Esophagus muscularis mucosa (tissue), 4 donors: ENCODE results near the gene FETUB. TPM values are rescaled to one million over a fixed set of nuclear protein-coding genes. Genes with fewer than 3 reads are reported as not detected.
"Not testable (repeated sequence)": the region's sequence is repeated elsewhere in the genome, so short reads cannot be mapped to it uniquely, and the experiment has no call there.

Experiments used
- DNase-seq: peaks from one replicate; pipeline ENCODE4 v3.0.0-alpha.2; 2017; ENCODE audit errors: extremely low spot score
- H3K27ac ChIP-seq, 4 donors: fragments of 200-600 bp; sonication (generic); replicated peaks in 1 of 4; 1 replicate in 3 of 4; 2 replicates in 1 of 4; pipeline ENCODE4 v1.5.1; 2016 to 2019; ENCODE audit warnings: mild to moderate bottlenecking in 1 of 4
- H3K27me3 ChIP-seq, 4 donors: fragments of 200-600 bp; sonication (generic); one replicate each; pipeline versions ENCODE4 v1.5.1 to v1.6.0; 2016 to 2019
- H3K36me3 ChIP-seq, 4 donors: fragments of 200-600 bp; sonication (generic); one replicate each; pipeline ENCODE4 v1.5.1; 2016 to 2019
- H3K4me1 ChIP-seq, 4 donors: fragments of 200-600 bp; sonication (generic); one replicate each; pipeline ENCODE4 v1.5.1; 2016 to 2019
- H3K4me3 ChIP-seq, 4 donors: fragments of 200-600 bp; sonication (generic); 1 replicate in 2 of 4; 2 replicates in 2 of 4; pipeline ENCODE4 v1.5.1; 2016 to 2019; ENCODE audit warnings: mild to moderate bottlenecking in 4 of 4, moderate library complexity in 1 of 4
- H3K9me3 ChIP-seq, 4 donors: fragments of 200-600 bp; sonication (generic); 1 replicate in 3 of 4; 2 replicates in 1 of 4; pipeline ENCODE4 v1.5.1; 2016 to 2019
- EP300 ChIP-seq: sonication (generic); formaldehyde crosslinking; IDR thresholded peaks from one replicate; pipeline ENCODE4 v1.6.1; 2017; ENCODE audit warnings: antibody characterized with exemption
- POLR2A ChIP-seq: fragments of 450-650 bp; IDR thresholded peaks from one replicate; pipeline ENCODE4 v1.6.1; 2017; ENCODE audit warnings: antibody characterized with exemption, moderate library complexity, mild to moderate bottlenecking, low read depth
- POLR2AphosphoS5 ChIP-seq, 2 donors: sonication (generic); formaldehyde crosslinking; IDR thresholded peaks; one replicate each; pipeline ENCODE4 v1.6.1; 2017; ENCODE audit warnings: antibody characterized with exemption in 2 of 2
- WGBS: methylation state at CpG from one replicate; pipeline ENCODE4 v1.1.5; 2018; 5-methylcytosine and 5-hydroxymethylcytosine counted together
- intact Hi-C: fragments of 100-400 bp; cut with DNase I; formaldehyde crosslinking; loops from one replicate; pipeline ENCODE4 v1.15.1; 2023
- small RNA-seq, 3 donors: library from RNA; depleted of rRNA; stranded (forward); fragments of <200 nt; gene quantifications; one replicate each; pipeline ENCODE3, GENCODE V24; 2016
- total RNA-seq, 4 donors: library from RNA; depleted of rRNA; stranded (reverse); fragments of >200 nt; gene quantifications; one replicate each; pipeline versions ENCODE4 v1.1.0 to v1.2.1, GENCODE V29; 2016
- TF ChIP-seq, protein P1 (sequence below), 3 experiments: fragments of 200-600 bp in 2 of 3; fragments of 450-650 bp in 1 of 3; sonication (generic) in 2 of 3; IDR thresholded peaks; one replicate each; pipeline ENCODE4 v1.5.1; 2017 to 2019; ENCODE audit warnings: antibody characterized with exemption in 3 of 3, mild to moderate bottlenecking in 2 of 3, moderate library complexity in 1 of 3

Gene FETUB
- total RNA-seq, 4 donors from 2014 or later: not detected

DNA sequence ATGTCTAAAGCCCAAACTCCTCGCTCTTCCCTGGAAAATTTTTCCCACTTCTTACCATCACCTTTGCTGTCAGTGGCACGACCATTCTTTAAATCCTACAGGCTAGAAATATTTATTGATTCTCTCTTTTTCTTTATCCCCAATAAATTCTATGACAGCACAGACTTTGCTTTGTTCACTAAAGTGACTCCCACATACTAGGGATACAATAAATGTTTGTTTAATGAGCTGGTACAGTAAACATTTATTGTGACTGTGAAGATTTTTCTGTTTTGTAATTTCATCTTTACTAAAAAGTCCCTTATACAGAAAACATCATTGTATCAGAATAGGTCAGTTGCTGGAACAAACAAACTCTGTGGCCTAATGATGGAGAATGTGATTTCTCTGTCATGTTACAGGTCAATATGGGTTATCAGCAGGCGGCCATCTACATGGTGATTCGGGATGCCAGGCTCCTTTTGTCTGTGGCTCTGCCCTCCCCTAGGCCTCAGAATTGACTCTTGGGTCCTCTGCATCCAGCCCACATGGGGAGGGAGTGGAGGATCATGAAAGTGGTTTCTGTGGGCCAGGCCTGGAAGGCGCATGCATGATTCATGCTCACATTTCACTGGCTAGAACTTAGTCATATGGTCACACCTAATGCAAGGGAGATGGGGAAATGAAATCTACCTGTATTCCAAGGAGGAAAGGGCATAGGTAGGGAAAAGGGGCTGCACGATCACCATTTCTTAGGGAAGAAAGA lies 54.3 kb downstream of the FETUB start:
- Histone ChIP-seq H3K4me1 (no peaks in the 10 kb centered on the region), H3K27ac (no peak overlapping the region), H3K36me3 (no peaks in the 10 kb centered on the region), H3K9me3 (no peaks in the 10 kb centered on the region), H3K27me3 (no peaks in the 10 kb centered on the region), H3K4me3 (no peak overlapping the region)
- no peak for DNase-seq
- intact Hi-C loops: no loop called here
- TF ChIP-seq POLR2A (no peak), POLR2AphosphoS5 (IDR thresholded peaks at IDR 0.05) (no peak), EP300 (no peak)
- TF ChIP-seq, protein P1, sequence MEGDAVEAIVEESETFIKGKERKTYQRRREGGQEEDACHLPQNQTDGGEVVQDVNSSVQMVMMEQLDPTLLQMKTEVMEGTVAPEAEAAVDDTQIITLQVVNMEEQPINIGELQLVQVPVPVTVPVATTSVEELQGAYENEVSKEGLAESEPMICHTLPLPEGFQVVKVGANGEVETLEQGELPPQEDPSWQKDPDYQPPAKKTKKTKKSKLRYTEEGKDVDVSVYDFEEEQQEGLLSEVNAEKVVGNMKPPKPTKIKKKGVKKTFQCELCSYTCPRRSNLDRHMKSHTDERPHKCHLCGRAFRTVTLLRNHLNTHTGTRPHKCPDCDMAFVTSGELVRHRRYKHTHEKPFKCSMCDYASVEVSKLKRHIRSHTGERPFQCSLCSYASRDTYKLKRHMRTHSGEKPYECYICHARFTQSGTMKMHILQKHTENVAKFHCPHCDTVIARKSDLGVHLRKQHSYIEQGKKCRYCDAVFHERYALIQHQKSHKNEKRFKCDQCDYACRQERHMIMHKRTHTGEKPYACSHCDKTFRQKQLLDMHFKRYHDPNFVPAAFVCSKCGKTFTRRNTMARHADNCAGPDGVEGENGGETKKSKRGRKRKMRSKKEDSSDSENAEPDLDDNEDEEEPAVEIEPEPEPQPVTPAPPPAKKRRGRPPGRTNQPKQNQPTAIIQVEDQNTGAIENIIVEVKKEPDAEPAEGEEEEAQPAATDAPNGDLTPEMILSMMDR (IDR thresholded peaks at IDR 0.05): no peak
- WGBS: 77% methylated on average over 6 of the region's 6 CpGs

DNA sequence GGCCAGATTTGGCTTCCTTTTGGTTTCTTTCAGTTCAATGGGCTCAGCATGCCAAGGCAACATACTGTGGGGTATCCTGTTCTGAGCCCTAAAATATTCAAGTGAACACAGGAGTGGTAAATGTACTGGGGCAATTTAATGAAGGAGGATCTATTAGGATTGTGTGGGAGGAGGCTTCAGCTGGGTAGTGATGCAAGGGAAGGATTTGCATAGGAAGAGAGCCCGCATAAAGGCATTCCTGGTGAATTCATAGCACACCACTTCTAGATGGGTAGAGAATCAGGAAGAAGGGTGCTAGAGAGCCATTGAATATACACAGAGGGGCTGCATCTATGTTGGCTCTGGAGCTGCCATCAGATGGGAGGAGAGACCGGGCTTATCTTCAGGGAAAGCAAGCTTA lies 56.3 kb downstream of the FETUB start:
- TF ChIP-seq EP300: no peak

DNA sequence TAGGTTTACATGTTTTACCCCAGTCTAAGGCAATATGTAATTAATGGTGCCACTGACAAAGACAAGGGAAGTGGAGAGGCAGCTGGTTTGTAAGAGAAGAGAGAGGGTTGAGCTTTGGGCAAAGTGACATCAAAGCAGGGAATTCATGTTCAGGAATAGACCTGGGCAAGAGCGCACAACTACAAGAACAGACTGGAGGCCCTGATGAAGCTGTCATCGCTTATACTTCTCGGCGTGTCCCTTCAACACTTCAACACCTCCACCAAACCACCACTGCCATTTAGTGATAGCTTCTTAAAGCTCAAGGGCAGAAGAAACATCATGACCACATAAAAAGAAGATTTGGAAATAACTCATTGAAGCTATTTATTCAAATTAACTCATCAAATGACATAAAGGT lies 57.3 kb downstream of the FETUB start:
- Histone ChIP-seq H3K9me3 (no peaks in the 10 kb centered on the region), H3K27me3 (no peaks in the 10 kb centered on the region), H3K36me3 (no peaks in the 10 kb centered on the region), H3K4me3 (no peak overlapping the region), H3K4me1 (peaks cover 0 to 3% (median 0%) of the 10 kb centered on the region in 4 donors), H3K27ac (no peak overlapping the region)
- TF ChIP-seq POLR2AphosphoS5 (IDR thresholded peaks at IDR 0.05) (no peak), EP300 (no peak), POLR2A (no peak)
- TF ChIP-seq, protein P1 (IDR thresholded peaks at IDR 0.05): no peak
- 96% methylated on average over 4 of the region's 4 CpGs for WGBS
- intact Hi-C loops: no loop called here
- no peak for DNase-seq

More for the DNA sequence above, 56.3 kb downstream of the FETUB start:
- intact Hi-C loops: no loop called here
- H3K27me3 ChIP-seq: no peaks in the 10 kb centered on the region
- H3K4me3 ChIP-seq: no peak overlapping the region
- H3K27ac ChIP-seq: no peak overlapping the region
- no peak for DNase-seq
- no peaks in the 10 kb centered on the region for H3K36me3 ChIP-seq
- H3K4me1 ChIP-seq: peaks cover 0 to 3% (median 0%) of the 10 kb centered on the region in 4 donors
- no peaks in the 10 kb centered on the region for H3K9me3 ChIP-seq
- WGBS: 97% methylated on average over 2 of the region's 2 CpGs

DNA sequence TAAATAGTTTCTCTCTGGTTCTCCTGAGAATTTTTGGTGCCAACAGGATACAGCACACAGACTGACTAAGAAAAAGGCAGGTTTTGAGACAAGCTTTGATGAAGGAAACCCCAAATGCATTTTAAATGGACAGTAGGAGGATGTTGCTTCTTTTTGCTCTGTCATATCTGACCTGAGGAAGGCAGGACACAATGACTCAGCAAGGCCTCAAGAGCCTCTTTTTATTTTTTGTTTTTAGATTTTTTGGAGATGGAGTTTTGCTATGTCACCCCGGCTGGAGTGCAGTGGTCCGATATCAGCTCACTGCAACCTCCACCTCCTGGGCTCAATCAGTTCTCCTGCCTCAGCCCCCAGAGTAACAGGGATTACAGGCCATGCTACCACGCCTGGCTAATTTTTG lies 60.1 kb downstream of the FETUB start:
- Histone ChIP-seq H3K9me3 (no peaks in the 10 kb centered on the region), H3K27me3 (no peaks in the 10 kb centered on the region), H3K4me1 (peaks cover 0 to 3% (median 0%) of the 10 kb centered on the region in 4 donors), H3K27ac (no peak overlapping the region), H3K4me3 (no peak overlapping the region), H3K36me3 (no peaks in the 10 kb centered on the region)
- intact Hi-C loops: no loop called here
- 86% methylated on average over 3 of the region's 3 CpGs for WGBS
- no peak for DNase-seq
- TF ChIP-seq, protein P1 (IDR thresholded peaks at IDR 0.05): no peak
- no peak for TF ChIP-seq POLR2A
- no peak for TF ChIP-seq POLR2AphosphoS5 (IDR thresholded peaks at IDR 0.05)
- no peak for TF ChIP-seq EP300

DNA sequence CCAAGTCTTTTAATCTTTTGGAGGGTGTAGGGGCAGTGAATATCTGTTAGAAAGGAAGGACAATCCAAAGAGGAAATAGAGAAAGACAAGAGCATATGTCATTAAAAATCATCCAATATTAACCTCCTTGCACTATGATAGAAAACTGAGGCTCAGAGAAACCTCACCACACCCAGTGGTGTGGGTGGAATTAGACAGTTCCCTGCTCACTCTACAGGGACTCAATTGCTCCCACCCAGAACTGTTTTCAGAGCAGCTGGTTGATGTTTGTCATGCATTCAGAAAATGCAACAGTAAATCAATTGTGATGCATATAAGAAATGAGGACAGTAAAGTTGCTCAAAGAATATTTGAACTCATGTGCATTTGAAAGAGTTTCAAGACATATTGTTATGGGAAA lies 62.3 kb downstream of the FETUB start:
- H3K27me3 ChIP-seq, DNase-seq, H3K9me3 ChIP-seq, H3K36me3 ChIP-seq, H3K4me1 ChIP-seq, intact Hi-C loops, H3K27ac ChIP-seq, H3K4me3 ChIP-seq: not testable (repeated sequence)

Small RNAs within 50 kb of the gene (small RNA-seq; reads per million reads assigned to genes)
- 0 reads per million in 3 donors for gene RF00017

Other genes with a start within 250 kb of the FETUB start
- gene CRYGS, start 96.0 kb upstream of the FETUB start, total RNA-seq: 1 to 10 TPM in 3 of 4 donors, under 1 TPM in 1; 0.32 to 2.1 (median 1.6) TPM
- gene TBCCD1, start 73.1 kb upstream of the FETUB start, total RNA-seq: 10 to 100 TPM in 3 of 4 donors, 1 to 10 TPM in 1; 9.9 to 13.2 (median 11.5) TPM
- gene DNAJB11, start 69.7 kb upstream of the FETUB start, total RNA-seq: 10 to 100 TPM; 22.9 to 42.1 (median 25.0) TPM
- not detected for gene AHSG, start 27.3 kb upstream of the FETUB start, total RNA-seq
- gene HRG, start 25.6 kb downstream of the FETUB start, total RNA-seq: not detected
- gene KNG1, start 77.0 kb downstream of the FETUB start, total RNA-seq: not detected
- 100 to 1,000 TPM; 312 to 516 (median 413) TPM for gene EIF4A2, start 143.2 kb downstream of the FETUB start, total RNA-seq
- gene RFC4, start 166.1 kb downstream of the FETUB start, total RNA-seq: 10 to 100 TPM; 12.1 to 12.9 (median 12.5) TPM
- under 1 TPM; 0.17 to 0.84 (median 0.49) TPM for gene ADIPOQ, start 202.3 kb downstream of the FETUB start, total RNA-seq